22Rv1 (cell line): Measurements from ENCODE around the gene ZIK1.

Experiments
- H3K27ac ChIP-seq: fragments of 450-650 bp; 2 replicates; pipeline ENCODE4 v1.5.1; 2017
- CTCF ChIP-seq: fragments of 450-650 bp; IDR thresholded peaks from 2 replicates; pipeline ENCODE4 v1.5.1; 2017; ENCODE audit warnings: mild to moderate bottlenecking
- ZFX ChIP-seq: fragments of 450-650 bp; IDR thresholded peaks from 2 replicates; pipeline ENCODE4 v1.6.1; 2017; ENCODE audit warnings: antibody characterized with exemption, borderline replicate concordance

ZIK1 gene

DNA sequence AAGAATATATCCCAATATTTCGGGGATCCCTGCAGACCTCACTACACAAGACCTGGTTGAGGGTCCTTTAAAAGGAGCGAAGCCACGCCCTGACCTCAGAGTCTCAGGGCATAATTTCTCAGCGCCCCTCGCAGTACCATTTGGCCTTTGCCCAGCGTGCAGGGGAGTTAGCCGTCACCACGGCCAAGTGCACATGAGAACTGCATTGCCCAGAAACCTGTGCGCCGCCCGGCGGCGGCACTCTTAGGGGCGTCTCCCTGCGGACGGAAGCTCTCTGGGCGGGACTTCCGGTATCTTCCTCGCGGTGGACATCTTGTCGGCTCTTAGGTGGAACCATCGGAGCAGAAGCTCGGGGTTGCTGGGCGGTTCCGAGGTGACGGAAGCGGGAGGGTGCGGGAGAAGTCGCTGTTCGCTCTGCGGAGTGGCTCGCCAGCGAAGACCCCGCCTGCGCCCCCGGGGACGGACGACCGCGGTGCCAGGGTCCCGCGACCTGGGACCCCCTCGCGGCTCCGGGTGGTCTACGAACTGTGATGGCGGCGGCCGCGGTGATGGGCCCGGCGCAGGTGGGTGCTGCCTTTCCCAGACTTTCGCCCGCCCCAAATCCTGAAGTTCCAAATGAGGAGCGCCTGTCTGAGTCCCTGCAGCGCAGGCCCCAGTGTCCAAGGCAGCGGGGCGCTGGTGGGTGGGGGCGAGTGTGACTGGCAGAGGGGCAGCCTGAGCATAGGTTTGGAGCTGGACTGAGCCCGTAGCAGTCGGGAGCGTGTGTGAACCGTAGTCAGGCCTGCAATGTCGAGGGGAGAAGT lies 30.2 kb downstream of the ZIK1 start, which contains the start of gene ZNF134:
ZNF134 (plus strand) TSS at position 302 of the 803 bp plus-strand sequence. CDS start 5,227 bp downstream, outside the sequence.
- TF ChIP-seq CTCF, result no peak
- no peak for TF ChIP-seq ZFX
- H3K27ac ChIP-seq, result peak within 1 kb of the TSS; percentile 69

DNA sequence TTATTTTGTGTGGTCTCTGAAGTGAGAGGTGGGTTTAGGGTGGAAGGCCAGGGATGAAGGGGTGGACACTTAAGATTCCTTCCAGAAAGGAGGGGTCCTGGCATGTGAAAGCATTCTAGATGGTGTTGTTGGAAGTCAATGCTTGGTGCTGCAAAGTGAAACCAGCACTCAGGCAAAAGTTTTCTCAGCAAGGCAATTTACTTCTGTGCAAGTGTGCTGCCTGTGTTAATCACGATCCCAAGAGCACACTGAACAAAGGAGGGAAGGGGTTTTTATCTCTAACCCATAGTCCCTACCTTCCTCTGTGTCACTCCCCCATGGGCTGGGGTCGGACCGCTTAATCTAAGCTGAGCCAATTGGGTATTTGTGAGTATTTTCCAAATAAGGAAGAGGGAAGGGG lies 31.4 kb downstream of the ZIK1 start:
- TF ChIP-seq ZFX (no peak), CTCF (no peak)
- H3K27ac ChIP-seq, result no peak overlapping the region

DNA sequence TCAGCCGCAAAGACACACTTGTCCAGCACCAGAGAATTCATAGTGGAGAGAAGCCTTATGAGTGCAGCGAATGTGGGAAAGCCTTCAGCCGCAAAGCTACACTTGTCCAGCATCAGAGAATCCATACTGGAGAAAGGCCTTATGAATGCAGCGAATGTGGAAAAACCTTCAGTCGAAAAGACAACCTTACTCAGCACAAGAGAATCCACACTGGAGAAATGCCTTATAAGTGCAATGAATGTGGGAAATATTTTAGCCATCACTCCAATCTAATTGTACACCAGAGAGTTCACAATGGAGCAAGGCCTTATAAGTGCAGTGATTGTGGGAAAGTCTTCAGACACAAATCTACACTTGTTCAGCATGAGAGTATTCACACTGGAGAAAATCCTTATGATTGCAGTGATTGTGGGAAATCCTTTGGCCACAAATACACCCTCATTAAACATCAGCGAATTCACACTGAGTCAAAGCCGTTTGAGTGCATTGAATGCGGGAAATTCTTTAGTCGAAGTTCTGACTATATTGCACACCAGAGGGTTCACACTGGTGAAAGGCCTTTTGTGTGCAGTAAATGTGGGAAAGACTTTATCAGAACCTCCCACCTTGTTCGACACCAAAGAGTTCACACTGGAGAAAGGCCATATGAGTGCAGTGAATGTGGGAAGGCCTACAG lies 36.9 kb downstream of the ZIK1 start:
- no peak overlapping the region for H3K27ac ChIP-seq
- TF ChIP-seq CTCF (no peak), ZFX (no peak)

DNA sequence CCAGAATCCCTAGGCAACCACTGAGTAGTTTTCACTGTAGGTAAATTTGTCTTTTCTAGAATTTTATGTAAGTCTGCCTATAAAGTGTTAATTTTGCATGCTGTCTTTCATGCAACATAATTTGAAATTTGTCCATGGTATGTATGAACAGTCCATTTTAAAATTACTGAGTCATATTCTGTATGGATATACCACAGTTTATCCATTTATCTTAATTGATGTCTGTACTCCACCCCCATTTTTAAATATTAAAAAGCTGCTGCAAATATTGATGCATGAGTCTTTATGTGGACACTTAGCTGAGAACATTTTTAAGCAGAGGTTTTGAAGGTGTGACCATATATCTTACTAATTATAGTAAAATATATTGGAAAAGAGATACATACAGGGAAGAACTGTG lies 39.1 kb downstream of the ZIK1 start:
- no peak overlapping the region for H3K27ac ChIP-seq
- TF ChIP-seq ZFX (no peak), CTCF (no peak)

DNA sequence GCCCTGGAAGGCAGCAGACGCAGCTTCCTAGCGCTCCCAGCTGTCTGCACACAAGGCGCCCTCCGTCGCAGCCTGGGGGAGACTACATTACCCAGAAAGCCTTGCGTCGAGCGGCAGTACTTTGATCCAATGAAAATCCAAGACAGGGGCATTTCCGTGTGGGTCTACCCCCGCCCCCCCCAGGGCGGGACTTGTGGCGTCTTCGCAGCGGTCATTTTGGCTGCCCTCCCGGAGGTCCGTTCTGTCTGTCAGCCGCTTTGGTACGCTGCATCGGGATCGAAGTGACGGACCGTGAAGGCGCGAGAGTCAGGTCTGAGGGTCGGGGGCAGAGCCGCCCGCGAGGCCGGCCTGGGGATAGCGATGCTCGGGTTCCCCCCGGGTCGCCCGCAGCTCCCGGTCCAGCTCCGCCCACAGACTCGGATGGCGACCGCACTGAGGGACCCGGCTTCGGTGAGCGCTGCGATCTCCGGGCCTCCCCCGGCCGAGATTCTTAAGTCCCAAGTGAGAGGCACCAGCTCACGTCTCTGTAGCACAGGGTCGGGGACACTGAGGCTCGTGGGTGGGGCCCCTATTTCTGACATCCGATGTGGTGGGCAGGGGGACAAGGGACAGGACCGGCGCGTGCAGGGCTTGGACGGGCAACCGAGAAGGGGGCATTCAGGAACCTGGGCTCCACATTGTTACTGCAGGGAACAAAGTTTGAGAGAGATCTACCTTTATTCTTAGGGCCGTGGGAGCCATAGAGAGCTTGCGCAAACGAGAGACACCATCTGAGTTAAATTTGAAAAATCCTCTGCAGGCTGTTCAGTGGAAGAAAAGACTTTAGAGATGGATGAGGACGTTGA lies 49.3 kb downstream of the ZIK1 start, which contains the start of gene ZNF211:
ZNF211 (plus strand) TSS at position 182 of the 845 bp plus-strand sequence; CDS start at position 361, 179 bp downstream.
- H3K27ac ChIP-seq, result no peak within 1 kb of the TSS; the same call in 1 of the 2 replicates
- TF ChIP-seq CTCF (0 out of 2 replicates have a peak, but pooled peaks have one; percentile 2), ZFX (no peak)

DNA sequence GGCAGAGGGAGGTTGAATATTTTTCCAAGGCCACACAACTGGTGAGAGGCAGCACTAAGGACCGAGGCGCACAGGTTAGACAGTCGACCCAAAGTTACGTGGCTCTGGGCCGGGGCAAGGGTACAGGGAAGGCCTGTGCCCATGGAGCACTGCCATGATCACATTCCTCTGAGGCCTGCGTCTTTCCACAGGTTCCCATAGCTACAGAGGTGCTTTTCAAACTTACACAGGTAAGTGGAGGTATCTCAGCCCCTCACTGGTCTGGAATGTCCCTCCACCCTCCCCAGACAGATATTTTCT lies 49.8 kb downstream of the ZIK1 start:
- TF ChIP-seq ZFX (no peak), CTCF (no peak)
- no peak overlapping the region for H3K27ac ChIP-seq
